Activated CD4-positive, alpha-beta T cell treated with anti-CD3 and anti-CD28 coated beads for 36 hours (primary cell): ENCODE results near the gene UBE2QL1. TPM values are rescaled to one million over a fixed set of nuclear protein-coding genes. Genes with fewer than 3 reads are reported as not detected.

Source experiments
- ATAC-seq: fragments of 200-7000 bp; cut with Tn5 transposase; one replicate; pipeline ENCODE4 v1.10.0; 2021; ENCODE audit warnings: mild to moderate bottlenecking, moderate library complexity
- CTCF ChIA-PET: fragments of 350-600 bp; sonication (Branson Sonifier 250); formaldehyde crosslinking; loops from one replicate; lab custom pipeline; 2021; ENCODE audit warnings: antibody characterized with exemption; lab: Charles Lee
- POLR2A ChIA-PET: fragments of 350-600 bp; sonication (Branson Sonifier 250); formaldehyde crosslinking; loops from one replicate; lab custom pipeline; 2021; ENCODE audit warnings: antibody characterized with exemption, inconsistent platforms; lab: Charles Lee
- DNase-seq: peaks from one replicate; pipeline ENCODE4 v3.0.0-alpha.2; 2020
- H3K27ac Mint-ChIP-seq: one replicate; pipeline ENCODE4 v1.8.0; 2021; ENCODE audit warnings: mixed read lengths
- H3K27me3 Mint-ChIP-seq: one replicate; pipeline ENCODE4 v1.8.0; 2021; ENCODE audit warnings: mixed read lengths
- H3K36me3 Mint-ChIP-seq: one replicate; pipeline ENCODE4 v1.8.0; 2021; ENCODE audit warnings: low read depth, mixed read lengths
- H3K4me1 Mint-ChIP-seq: one replicate; pipeline ENCODE4 v1.8.0; 2021; ENCODE audit warnings: mixed read lengths
- H3K4me3 Mint-ChIP-seq: one replicate; pipeline ENCODE4 v1.8.0; 2021; ENCODE audit warnings: mild to moderate bottlenecking, moderate library complexity, mixed read lengths
- H3K9me3 Mint-ChIP-seq: one replicate; pipeline ENCODE4 v1.8.0; 2021; ENCODE audit warnings: low read depth, mixed read lengths
- intact Hi-C, 2 experiments: fragments of 100-400 bp; cut with DNase I in 1 of 2; cut with micrococcal nuclease in 1 of 2; formaldehyde crosslinking; loops; one replicate each; pipeline versions ENCODE4 v1.14.2 to v1.15.1; 2022 to 2024; cut with DNase I, micrococcal nuclease
- total RNA-seq, 2 experiments: library from RNA; stranded (reverse); gene quantifications; one replicate each; pipeline ENCODE4 v1.2.3, GENCODE V29; 2021

UBE2QL1 gene
- total RNA-seq, 2 experiments from 2014 or later = not detected

DNA sequence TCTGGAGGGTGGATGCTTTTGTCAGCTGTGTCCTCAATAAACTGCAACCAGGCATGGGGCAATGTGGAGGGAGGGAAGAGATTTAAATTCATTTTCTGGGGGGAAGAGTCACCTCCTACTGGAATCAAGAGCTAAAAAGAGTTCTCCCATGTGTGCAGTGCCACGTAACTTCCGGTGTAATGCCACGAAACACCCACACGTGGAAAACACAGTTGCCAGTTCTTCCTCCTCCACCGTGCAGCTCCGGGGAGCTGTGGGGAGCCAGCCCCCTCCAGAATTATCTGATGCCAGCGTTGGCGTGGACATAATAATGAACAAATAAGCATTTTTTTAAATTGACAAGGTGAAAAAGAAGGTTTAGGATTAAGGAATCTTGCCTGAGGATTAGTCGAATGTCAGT is 38.2 kb upstream of the UBE2QL1 start:
- ATAC-seq (no peak), DNase-seq (no peak)
- Mint-ChIP-seq H3K4me1 (peaks cover 4% of the 10 kb centered on the region), H3K9me3 (no peaks in the 10 kb centered on the region), H3K27ac (no peak overlapping the region), H3K4me3 (no peak overlapping the region), H3K27me3 (peaks cover 13% of the 10 kb centered on the region), H3K36me3 (peaks cover 2% of the 10 kb centered on the region)
- ChIA-PET CTCF (interaction anchor here (0.7 kb wide), 1 partner anchor 616 kb away, joined by 3 read pairs; no protein-coding TSS in a partner anchor), POLR2A (no interaction called here)
- intact Hi-C loops = no loop called here

DNA sequence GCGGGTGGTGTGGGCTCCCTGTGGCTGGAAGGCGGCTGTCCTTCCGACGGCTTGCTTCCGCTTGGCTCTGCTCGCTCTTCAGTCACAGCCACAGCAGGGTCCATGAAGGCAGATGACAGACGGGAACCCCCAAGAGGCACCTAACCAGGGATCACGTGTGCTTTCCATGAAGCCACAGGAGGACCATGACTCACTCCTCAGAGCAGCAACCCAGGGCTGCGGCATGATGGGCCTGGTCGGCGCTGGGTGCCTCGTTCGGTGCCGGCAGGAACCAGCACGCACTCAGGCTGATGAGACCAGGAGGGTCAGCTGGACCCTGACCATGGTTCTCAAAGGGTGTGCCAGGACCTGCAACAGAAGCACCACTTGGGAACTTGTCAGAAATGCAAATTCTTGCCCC is 37.5 kb upstream of the UBE2QL1 start:
- Mint-ChIP-seq H3K36me3 (peaks cover 2% of the 10 kb centered on the region), H3K27ac (no peak overlapping the region), H3K27me3 (peaks cover 13% of the 10 kb centered on the region), H3K4me3 (no peak overlapping the region), H3K9me3 (no peaks in the 10 kb centered on the region), H3K4me1 (peaks cover 4% of the 10 kb centered on the region)
- intact Hi-C loops = no loop called here
- DNase-seq (no peak), ATAC-seq (no peak)
- ChIA-PET POLR2A (no interaction called here), CTCF (no interaction called here)

DNA sequence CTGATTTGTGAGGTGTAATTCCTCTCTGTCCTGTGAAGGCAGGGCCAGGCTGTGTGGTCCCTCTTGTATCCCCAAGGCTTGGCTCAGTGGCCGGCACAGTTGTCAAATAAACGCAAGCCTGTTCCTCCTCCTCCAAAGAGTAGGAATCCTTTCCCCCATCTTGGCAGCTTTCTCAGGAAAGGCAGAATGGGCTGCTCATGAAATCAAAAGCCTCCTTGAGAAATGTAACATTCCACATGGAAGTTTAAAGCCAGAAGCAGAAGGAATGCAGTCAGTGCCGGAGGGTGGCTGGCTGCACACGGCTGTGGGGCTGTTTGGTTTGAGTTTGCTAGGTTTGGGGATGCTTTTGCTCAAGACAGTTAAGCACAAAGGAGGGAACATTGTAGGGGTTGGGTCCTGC is 35.8 kb upstream of the UBE2QL1 start:
- H3K4me3 Mint-ChIP-seq = no peak overlapping the region
- H3K27me3 Mint-ChIP-seq = peaks cover 6% of the 10 kb centered on the region
- H3K9me3 Mint-ChIP-seq = no peaks in the 10 kb centered on the region
- DNase-seq = no peak
- CTCF ChIA-PET = no interaction called here
- no peak for ATAC-seq
- peaks cover 2% of the 10 kb centered on the region for H3K36me3 Mint-ChIP-seq
- intact Hi-C loops = no loop called here
- peaks cover 4% of the 10 kb centered on the region for H3K4me1 Mint-ChIP-seq
- H3K27ac Mint-ChIP-seq = no peak overlapping the region
- POLR2A ChIA-PET = no interaction called here

DNA sequence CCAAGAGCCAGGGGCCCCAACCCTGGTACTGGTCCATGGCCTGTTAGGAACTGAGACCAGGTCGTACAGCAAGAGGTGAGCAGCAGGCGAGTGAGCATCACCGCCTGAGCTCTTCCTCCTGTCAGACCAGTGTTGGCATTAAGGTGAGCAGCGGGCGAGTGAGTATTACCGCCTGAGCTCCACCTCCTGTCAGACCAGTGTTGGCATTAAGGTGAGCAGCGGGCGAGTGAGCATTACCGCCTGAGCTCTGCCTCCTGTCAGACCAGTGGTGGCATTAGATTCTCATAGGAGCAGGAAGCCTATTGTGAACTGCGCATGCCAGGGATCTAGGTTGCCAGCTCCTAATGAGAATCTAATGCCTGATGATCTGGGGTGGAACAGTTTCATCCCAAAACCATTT is 31.0 kb upstream of the UBE2QL1 start:
- ATAC-seq (no peak), DNase-seq (no peak)
- intact Hi-C loops = no loop called here
- Mint-ChIP-seq H3K4me3 (no peak overlapping the region), H3K4me1 (no peaks in the 10 kb centered on the region), H3K27ac (no peak overlapping the region), H3K27me3 (peaks cover 7% of the 10 kb centered on the region), H3K9me3 (no peaks in the 10 kb centered on the region), H3K36me3 (no peaks in the 10 kb centered on the region)
- POLR2A ChIA-PET = no interaction called here
- CTCF ChIA-PET = no interaction called here

DNA sequence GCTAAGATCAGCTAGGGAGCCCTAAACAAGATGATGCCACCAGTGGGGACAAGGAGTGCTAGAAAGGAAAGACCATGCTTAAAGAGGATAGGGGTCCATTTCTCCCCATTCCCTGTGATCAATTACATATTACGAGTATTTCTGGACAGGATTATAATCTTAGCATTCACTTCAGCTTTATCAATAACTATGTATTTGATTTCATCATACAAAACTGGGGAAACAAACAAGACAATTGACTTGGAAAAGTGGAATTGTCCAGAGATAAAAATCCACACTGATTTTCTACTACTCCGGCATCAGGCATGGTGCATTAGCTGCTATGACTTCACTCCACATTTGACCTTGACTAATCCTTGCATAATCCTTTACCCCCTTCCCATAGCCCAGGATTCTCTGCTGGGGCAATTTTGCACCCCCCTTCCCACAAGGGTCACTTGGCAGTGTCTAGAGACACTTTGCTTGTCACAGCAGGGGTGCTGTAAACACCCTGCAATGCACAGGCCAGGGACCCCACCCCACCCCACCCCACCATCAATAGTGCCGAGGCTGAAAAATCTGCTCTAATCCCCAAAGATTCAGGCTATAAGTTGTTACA is 29.9 kb upstream of the UBE2QL1 start:
- intact Hi-C loops = no loop called here
- Mint-ChIP-seq H3K9me3 (no peaks in the 10 kb centered on the region), H3K4me3 (no peak overlapping the region), H3K36me3 (no peaks in the 10 kb centered on the region), H3K27ac (no peak overlapping the region), H3K27me3 (peaks cover 7% of the 10 kb centered on the region), H3K4me1 (no peaks in the 10 kb centered on the region)
- ATAC-seq = no peak
- ChIA-PET CTCF (no interaction called here), POLR2A (no interaction called here)
- DNase-seq = no peak

DNA sequence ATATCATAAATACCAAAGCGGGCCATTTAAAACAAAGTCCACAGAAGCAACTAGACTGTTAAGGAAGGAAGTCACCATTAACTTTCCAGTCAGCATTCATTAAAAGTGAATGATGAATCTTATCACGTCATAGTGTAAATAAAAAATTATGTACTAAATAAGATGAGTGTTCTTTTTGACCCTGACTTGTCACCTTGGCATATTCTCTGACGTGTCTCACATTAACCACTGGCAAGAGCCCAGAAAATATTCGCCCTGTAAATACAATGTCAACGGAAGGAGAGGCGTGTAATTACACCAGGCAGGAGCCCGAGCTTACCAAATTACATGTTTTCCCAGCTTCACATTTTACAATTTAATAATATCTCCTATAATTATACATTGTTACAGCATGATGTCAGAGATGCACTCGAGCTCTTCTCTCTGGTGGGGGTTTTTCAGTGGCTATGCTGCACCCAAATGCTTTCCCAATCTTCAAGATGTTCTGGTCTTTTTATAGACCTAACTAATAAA is 29.3 kb upstream of the UBE2QL1 start:
- DNase-seq (no peak), ATAC-seq (no peak)
- no peaks in the 10 kb centered on the region for H3K36me3 Mint-ChIP-seq
- no peaks in the 10 kb centered on the region for H3K9me3 Mint-ChIP-seq
- H3K4me3 Mint-ChIP-seq = no peak overlapping the region
- no peaks in the 10 kb centered on the region for H3K4me1 Mint-ChIP-seq
- POLR2A ChIA-PET = no interaction called here
- H3K27ac Mint-ChIP-seq = no peak overlapping the region
- intact Hi-C loops = no loop called here
- CTCF ChIA-PET = no interaction called here
- peaks cover 7% of the 10 kb centered on the region for H3K27me3 Mint-ChIP-seq

DNA sequence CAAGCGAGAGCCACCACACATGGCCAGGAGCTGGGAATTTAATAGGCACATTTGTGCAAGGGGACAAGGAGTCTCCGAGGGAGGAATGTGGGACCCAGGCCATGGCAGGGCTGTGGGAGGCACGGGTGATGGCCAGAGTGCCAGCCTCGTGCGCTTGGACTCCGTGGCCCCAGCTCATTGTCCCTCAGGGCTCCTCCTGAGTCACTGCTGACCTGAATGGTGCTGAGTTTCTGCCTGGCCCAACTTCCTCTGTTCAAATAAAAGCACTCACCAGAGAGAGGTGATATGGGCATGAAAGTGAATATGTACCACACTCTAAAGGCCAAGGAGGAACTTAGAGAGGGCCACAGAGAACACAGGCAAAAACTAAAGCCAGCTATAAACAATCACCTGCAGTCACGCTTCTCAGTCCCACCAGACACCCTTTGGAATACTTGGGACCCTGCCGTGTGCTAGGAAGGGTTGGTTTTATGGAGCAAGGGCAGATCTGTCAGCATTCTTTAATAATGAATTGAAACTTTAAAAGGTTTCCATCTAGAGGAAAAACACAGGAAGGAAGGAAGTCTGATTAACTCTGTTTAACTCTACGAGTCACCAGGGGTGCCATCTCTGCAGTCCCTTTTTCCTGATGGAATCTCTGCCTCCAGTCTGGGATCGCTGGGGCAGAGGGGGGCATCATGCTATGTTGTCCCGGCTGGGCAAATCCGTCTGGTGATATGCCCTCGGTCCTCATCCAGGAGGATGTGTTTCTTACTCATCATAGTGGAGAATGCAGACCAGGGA is 25.1 kb upstream of the UBE2QL1 start:
- intact Hi-C loops = no loop called here

DNA sequence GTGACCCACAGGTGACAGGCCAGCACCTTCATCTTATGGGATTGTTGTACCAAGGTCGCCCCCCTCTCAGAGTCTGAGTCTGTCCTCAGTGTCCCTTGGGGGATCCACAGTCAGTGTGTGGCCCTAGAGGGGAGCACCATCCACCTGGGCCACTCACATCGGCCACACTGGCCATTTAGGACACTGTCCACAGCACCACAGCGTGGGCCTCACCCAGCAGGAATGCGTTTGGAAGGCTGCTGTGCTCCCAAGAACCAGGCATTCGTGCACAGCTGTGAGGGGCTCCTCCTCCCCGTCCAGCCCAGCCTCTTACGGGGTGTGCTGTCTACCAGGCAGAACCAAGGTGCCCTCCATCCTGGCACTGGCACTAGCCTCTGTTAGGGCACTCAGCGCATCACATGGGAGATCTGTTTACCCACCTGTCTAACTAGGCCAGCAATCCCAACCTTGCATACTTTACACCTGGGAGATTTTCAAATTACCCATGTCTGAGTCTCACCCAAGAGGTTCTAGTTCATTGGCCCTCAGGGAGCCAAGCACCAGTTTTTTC is 24.5 kb upstream of the UBE2QL1 start:
- no peak overlapping the region for H3K27ac Mint-ChIP-seq
- H3K9me3 Mint-ChIP-seq = no peaks in the 10 kb centered on the region
- peaks cover 14% of the 10 kb centered on the region for H3K27me3 Mint-ChIP-seq
- no peak overlapping the region for H3K4me3 Mint-ChIP-seq
- intact Hi-C loops = no loop called here
- no peak for ATAC-seq
- H3K4me1 Mint-ChIP-seq = no peaks in the 10 kb centered on the region
- CTCF ChIA-PET = no interaction called here
- no peaks in the 10 kb centered on the region for H3K36me3 Mint-ChIP-seq
- no peak for DNase-seq
- POLR2A ChIA-PET = no interaction called here

More for the DNA sequence above, 25.1 kb upstream of the UBE2QL1 start:
- ATAC-seq = no peak
- Mint-ChIP-seq H3K27me3 (peaks cover 14% of the 10 kb centered on the region), H3K4me3 (no peak overlapping the region), H3K9me3 (no peaks in the 10 kb centered on the region), H3K27ac (no peak overlapping the region), H3K4me1 (no peaks in the 10 kb centered on the region), H3K36me3 (no peaks in the 10 kb centered on the region)
- ChIA-PET POLR2A (no interaction called here), CTCF (no interaction called here)
- DNase-seq = no peak

DNA sequence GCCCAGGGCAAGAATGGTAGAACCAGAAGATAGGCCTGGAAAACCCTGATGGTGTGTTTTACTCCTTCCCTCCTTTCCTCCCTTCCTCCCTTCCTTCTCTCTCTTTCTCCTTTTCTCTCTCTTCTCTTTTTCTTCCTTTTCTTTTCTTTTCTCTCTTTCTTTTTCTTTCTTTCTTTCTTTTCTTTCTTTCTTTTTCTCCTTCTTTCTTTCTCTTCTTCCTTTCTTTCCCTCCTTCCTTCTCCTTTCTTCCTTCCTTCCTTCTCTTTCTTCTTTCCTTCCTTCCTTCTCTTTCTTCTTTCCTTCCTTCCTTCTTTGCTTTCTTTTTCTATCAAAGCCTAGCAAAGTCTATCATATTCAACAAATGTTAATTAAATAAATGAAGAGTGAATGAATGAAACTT is 24.0 kb upstream of the UBE2QL1 start:
- H3K4me3 Mint-ChIP-seq = no peak overlapping the region
- POLR2A ChIA-PET = no interaction called here

DNA sequence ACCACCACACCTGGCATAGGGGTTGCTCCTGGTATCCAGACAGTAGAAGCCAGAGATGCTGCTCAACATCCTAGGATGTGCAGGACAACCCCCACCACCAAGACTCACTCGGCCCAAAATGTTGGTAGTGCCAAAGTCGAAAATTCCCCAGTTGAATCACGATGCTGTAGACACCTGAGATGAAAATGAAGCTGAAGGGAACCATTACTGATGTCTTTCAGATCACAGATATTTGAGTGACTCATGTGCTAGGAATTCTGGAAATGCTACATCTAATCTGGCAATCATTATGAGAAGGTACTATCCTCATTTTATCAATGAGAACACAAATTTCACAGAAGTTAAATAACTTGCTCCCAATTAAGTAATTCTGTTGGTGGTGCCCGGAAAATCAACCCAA is 21.0 kb upstream of the UBE2QL1 start:
- POLR2A ChIA-PET = no interaction called here
- intact Hi-C loops = no loop called here
- no peaks in the 10 kb centered on the region for H3K36me3 Mint-ChIP-seq

More for the DNA sequence above, 24.0 kb upstream of the UBE2QL1 start:
- ATAC-seq = no peak
- H3K4me1 Mint-ChIP-seq = no peaks in the 10 kb centered on the region
- H3K27me3 Mint-ChIP-seq = peaks cover 16% of the 10 kb centered on the region
- no peaks in the 10 kb centered on the region for H3K36me3 Mint-ChIP-seq
- intact Hi-C loops = no loop called here
- no peak overlapping the region for H3K27ac Mint-ChIP-seq
- no peaks in the 10 kb centered on the region for H3K9me3 Mint-ChIP-seq
- CTCF ChIA-PET = interaction anchor here (0.6 kb wide), 1 partner anchor 150 kb away, joined by 3 read pairs; no protein-coding TSS in a partner anchor
- DNase-seq = no peak

DNA sequence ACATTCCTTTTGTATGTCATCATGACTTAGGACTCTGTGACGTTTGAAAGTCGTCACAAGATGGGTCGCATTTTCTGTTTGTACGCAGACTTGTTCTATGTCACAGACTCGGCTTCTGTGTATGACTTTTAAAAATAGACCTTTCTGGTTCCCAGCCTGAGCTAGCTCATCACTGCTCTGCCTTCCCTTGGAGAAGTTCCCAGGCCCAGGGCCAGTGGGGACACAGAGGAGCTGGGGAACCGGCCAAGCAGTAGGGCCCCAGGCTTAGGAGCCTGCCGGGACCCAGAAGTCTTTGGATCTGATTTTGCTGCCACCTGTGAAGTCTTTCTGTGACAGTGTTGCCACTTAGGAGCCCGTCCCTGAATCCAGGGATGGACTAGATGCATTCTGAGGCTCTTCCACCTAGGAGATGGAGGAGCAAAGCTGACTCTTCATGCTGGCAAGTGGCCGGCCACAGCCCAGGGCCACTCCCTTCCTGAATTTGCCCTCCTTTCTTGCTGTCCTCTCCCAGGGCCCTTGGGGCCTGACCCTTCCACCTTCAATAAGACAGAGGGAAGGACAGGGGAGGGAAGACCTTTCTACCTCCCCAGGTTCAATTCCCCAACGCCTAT is 18.1 kb upstream of the UBE2QL1 start:
- H3K27ac Mint-ChIP-seq = no peak overlapping the region
- intact Hi-C loops = no loop called here
- no peaks in the 10 kb centered on the region for H3K9me3 Mint-ChIP-seq
- ChIA-PET CTCF (interaction anchor here (0.9 kb wide), 1 partner anchor 15 kb away, joined by 3 read pairs; no protein-coding TSS in a partner anchor), POLR2A (no interaction called here)
- ATAC-seq = no peak
- H3K36me3 Mint-ChIP-seq = no peaks in the 10 kb centered on the region
- peaks cover 32% of the 10 kb centered on the region for H3K27me3 Mint-ChIP-seq
- no peak for DNase-seq
- H3K4me1 Mint-ChIP-seq = no peaks in the 10 kb centered on the region
- H3K4me3 Mint-ChIP-seq = no peak overlapping the region

More for the DNA sequence above, 21.0 kb upstream of the UBE2QL1 start:
- no peak for ATAC-seq
- Mint-ChIP-seq H3K9me3 (no peaks in the 10 kb centered on the region), H3K27me3 (peaks cover 16% of the 10 kb centered on the region), H3K4me1 (no peaks in the 10 kb centered on the region), H3K4me3 (no peak overlapping the region), H3K27ac (no peak overlapping the region)
- DNase-seq = no peak
- CTCF ChIA-PET = no interaction called here
